GM21528 (cell line): Measurements from ENCODE around the gene DMD.
"Not testable (repeated sequence)": the region's sequence is repeated elsewhere in the genome, so short reads cannot be mapped to it uniquely, and the experiment has no call there.

Experiments used
- ATAC-seq: cut with Tn5 transposase; IDR thresholded peaks from one replicate; pipeline ENCODE4 v1.9.1; 2021; ENCODE audit warnings: mild to moderate bottlenecking, moderate library complexity; ENCODE audit not compliant: unreplicated experiment, low FRiP score

The DMD gene

GRCh38 chrX:31932320-31932719 lies 1279.0 kb downstream of the DMD start:
- not testable (repeated sequence) for ATAC-seq

GRCh38 chrX:31931225-31931624 lies 1280.1 kb downstream of the DMD start:
- no peak for ATAC-seq

- ATAC-seq, result no peak
Measured at GRCh38 chrX:31929366-31929765, 1282.0 kb downstream of the DMD start.

GRCh38 chrX:31921236-31921635 lies 1290.1 kb downstream of the DMD start:
- ATAC-seq, result no peak

GRCh38 chrX:31909850-31910572 lies 1301.3 kb downstream of the DMD start:
- no peak for ATAC-seq

- ATAC-seq, result no peak
Measured at GRCh38 chrX:31894152-31894551, 1317.2 kb downstream of the DMD start.

GRCh38 chrX:31893525-31893924 lies 1317.8 kb downstream of the DMD start:
- ATAC-seq, result no peak

GRCh38 chrX:31889088-31889487 lies 1322.3 kb downstream of the DMD start:
- no peak for ATAC-seq

GRCh38 chrX:31884535-31884934 lies 1326.8 kb downstream of the DMD start:
- no peak for ATAC-seq

GRCh38 chrX:31872007-31872406 lies 1339.3 kb downstream of the DMD start:
- no peak for ATAC-seq

- no peak for ATAC-seq
Measured at GRCh38 chrX:31870267-31870666, 1341.1 kb downstream of the DMD start.

- no peak for ATAC-seq
Measured at GRCh38 chrX:31860686-31861085, 1350.7 kb downstream of the DMD start.

- no peak for ATAC-seq
Measured at GRCh38 chrX:31858915-31859314, 1352.4 kb downstream of the DMD start.

GRCh38 chrX:31854716-31855115 lies 1356.6 kb downstream of the DMD start:
- ATAC-seq, result no peak

GRCh38 chrX:31851761-31852160 lies 1359.6 kb downstream of the DMD start:
- no peak for ATAC-seq

- no peak for ATAC-seq
Measured at GRCh38 chrX:31847773-31848172, 1363.6 kb downstream of the DMD start.

- ATAC-seq, result no peak
Measured at GRCh38 chrX:31845003-31845402, 1366.3 kb downstream of the DMD start.

- ATAC-seq, result no peak
Measured at GRCh38 chrX:31838617-31839016, 1372.7 kb downstream of the DMD start.

GRCh38 chrX:31837445-31838049 lies 1373.8 kb downstream of the DMD start:
- no peak for ATAC-seq

- ATAC-seq, result no peak
Measured at GRCh38 chrX:31836479-31836878, 1374.9 kb downstream of the DMD start.

GRCh38 chrX:31832263-31832662 lies 1379.1 kb downstream of the DMD start:
- no peak for ATAC-seq
